BJ (cell line): ENCODE measurements around the gene PHACTR2. TPM values are rescaled to one million over a fixed set of nuclear protein-coding genes. Genes with fewer than 3 reads are reported as not detected.
A peak's percentile ranks its signal among the peaks of the same experiment; 100 is the strongest.

Experiments
- CTCF ChIA-PET: fragments of 350-600 bp; formaldehyde crosslinking; extraction: SDS; loops from one replicate; lab custom pipeline; 2021; ENCODE audit warnings: antibody characterized with exemption, inconsistent platforms; lab: Yijun Ruan, JAX
- POLR2A ChIA-PET: fragments of 300-600 bp; sonication (Branson Sonifier 250); formaldehyde crosslinking; extraction: SDS; loops from one replicate; lab custom pipeline; 2021; ENCODE audit warnings: antibody characterized with exemption; lab: Charles Lee
- DNase-seq: peaks from one replicate; pipeline ENCODE4 v3.0.0-alpha.2; 2011; ENCODE audit warnings: low read depth
- H3K27me3 ChIP-seq: 2 replicates; pipeline ENCODE4 v1.6.0; 2011; ENCODE audit warnings: low read length; ENCODE audit not compliant: control insufficient read depth, insufficient read depth
- H3K36me3 ChIP-seq: 2 replicates; pipeline ENCODE4 v1.5.1; 2011; ENCODE audit warnings: low read length; ENCODE audit not compliant: control insufficient read depth, insufficient read depth
- H3K4me3 ChIP-seq: 2 replicates; pipeline ENCODE4 v1.5.1; 2011; ENCODE audit warnings: low read depth, mild to moderate bottlenecking, control low read depth, low read length
- polyA plus RNA-seq: library from polyadenylated mRNA; depleted of rRNA; stranded (reverse); fragments of >200 nt; gene quantifications from 2 replicates; pipeline ENCODE4 v1.2.3, GENCODE V29; 2011
- TF ChIP-seq, protein P1 (sequence below): IDR thresholded peaks from 2 replicates; pipeline ENCODE4 v1.5.1; 2011; ENCODE audit warnings: low read depth, mild to moderate bottlenecking, control low read depth, inconsistent platforms, low read length, moderate library complexity; ENCODE audit not compliant: insufficient read depth

PHACTR2 gene
- polyA plus RNA-seq, 1 experiment = 26.0 TPM

- ChIA-PET POLR2A (no interaction called here), CTCF (no interaction called here)
- TF ChIP-seq, protein P1, sequence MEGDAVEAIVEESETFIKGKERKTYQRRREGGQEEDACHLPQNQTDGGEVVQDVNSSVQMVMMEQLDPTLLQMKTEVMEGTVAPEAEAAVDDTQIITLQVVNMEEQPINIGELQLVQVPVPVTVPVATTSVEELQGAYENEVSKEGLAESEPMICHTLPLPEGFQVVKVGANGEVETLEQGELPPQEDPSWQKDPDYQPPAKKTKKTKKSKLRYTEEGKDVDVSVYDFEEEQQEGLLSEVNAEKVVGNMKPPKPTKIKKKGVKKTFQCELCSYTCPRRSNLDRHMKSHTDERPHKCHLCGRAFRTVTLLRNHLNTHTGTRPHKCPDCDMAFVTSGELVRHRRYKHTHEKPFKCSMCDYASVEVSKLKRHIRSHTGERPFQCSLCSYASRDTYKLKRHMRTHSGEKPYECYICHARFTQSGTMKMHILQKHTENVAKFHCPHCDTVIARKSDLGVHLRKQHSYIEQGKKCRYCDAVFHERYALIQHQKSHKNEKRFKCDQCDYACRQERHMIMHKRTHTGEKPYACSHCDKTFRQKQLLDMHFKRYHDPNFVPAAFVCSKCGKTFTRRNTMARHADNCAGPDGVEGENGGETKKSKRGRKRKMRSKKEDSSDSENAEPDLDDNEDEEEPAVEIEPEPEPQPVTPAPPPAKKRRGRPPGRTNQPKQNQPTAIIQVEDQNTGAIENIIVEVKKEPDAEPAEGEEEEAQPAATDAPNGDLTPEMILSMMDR = no peak
Observed at GRCh38 chr6:143677577-143677890, 231 bp upstream of the PHACTR2 start.

DNA sequence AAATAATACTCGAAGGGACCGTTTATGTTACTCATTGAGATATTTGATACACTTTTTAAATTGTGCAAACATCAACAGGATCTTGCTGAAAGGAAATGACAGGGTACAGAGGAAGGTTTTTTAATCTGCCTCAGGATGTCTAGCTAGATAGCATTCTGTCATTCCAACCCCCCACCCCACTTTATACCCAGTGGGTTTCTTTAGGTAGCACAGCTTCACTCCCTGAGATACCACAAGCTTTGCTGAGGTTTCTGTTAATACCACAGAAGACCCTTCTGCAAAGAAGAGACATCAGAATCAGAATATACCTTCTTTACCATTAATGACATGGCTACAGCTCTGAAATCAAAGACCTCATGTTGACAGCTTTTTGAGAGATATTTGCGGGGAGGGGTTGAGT is 1.3 kb downstream of the PHACTR2 start:
- CTCF ChIA-PET = no interaction called here
- POLR2A ChIA-PET = interaction anchor here (0.6 to 0.7 kb wide), 2 partner anchors 8 to 10 kb away, joined by 3 to 6 read pairs; no protein-coding TSS in a partner anchor
- peak overlapping the region; percentile 88 for H3K4me3 ChIP-seq
- DNase-seq = no peak
- no peaks in the 10 kb centered on the region; the same call in 1 of the 2 replicates for H3K36me3 ChIP-seq
- H3K27me3 ChIP-seq = no peaks in the 10 kb centered on the region
- TF ChIP-seq, protein P1 = no peak

More at GRCh38 chr6:143677577-143677890, 231 bp upstream of the PHACTR2 start:
- Histone ChIP-seq H3K36me3 (no peaks in the 10 kb centered on the region; the same call in 1 of the 2 replicates), H3K27me3 (no peaks in the 10 kb centered on the region), H3K4me3 (peak overlapping the region; percentile 88)
- no peak for DNase-seq

DNA sequence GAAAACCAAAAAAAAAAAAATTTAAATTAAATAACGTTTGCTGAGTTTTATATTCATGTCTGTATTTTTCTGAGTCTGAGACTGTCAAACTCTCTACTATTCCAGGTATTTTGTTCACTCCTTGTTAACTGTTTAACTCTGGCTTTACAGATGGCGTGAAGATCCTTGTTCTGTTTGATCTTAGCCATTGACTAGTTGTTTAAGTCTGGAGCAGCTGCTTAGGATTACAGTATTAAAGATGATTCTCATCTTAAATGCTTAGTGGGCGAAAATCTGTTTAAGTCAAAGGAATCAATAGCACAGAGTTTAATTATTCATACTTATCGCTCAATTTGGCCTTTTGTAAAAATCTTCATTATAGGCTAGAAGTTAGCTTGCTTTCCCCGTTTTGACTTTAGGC is 2.4 kb downstream of the PHACTR2 start:
- DNase-seq = no peak
- TF ChIP-seq, protein P1 = no peak
- H3K36me3 ChIP-seq = no peaks in the 10 kb centered on the region; the same call in 1 of the 2 replicates
- ChIA-PET CTCF (interaction anchor here (1.3 kb wide), 1 partner anchor 9 kb away, joined by 3 read pairs; no protein-coding TSS in a partner anchor), POLR2A (interaction anchor here (0.6 kb wide), 1 partner anchor 1310 kb away, joined by 3 read pairs; no protein-coding TSS in a partner anchor)
- H3K4me3 ChIP-seq = peak overlapping the region; percentile 9; the same call in 1 of the 2 replicates
- H3K27me3 ChIP-seq = no peaks in the 10 kb centered on the region

- H3K36me3 ChIP-seq = no peaks in the 10 kb centered on the region
- H3K4me3 ChIP-seq = no peak overlapping the region
- H3K27me3 ChIP-seq = no peaks in the 10 kb centered on the region
- no peak for DNase-seq
- ChIA-PET POLR2A (no interaction called here), CTCF (no interaction called here)
- TF ChIP-seq, protein P1 = no peak
Observed at GRCh38 chr6:143682805-143683204, 5.0 kb downstream of the PHACTR2 start.

DNA sequence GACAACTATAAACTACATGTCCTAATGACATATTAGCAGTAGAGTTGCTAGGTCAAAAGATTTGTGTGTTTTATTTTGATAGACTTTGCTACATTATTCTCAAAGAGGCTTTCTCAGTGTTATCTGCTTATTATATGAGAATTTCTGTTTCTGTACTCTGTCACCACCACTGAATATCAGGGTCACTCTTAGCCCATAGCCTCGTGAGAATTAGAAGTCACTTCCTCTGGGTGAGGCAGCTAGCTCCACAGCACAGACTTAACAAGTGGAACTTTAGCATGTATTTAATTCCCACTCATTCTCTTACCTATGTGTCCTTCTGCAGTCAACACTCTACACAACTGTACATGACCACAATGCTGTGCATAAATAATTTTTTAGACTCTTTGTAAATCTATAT is 6.7 kb downstream of the PHACTR2 start:
- Histone ChIP-seq H3K36me3 (no peaks in the 10 kb centered on the region), H3K27me3 (no peaks in the 10 kb centered on the region), H3K4me3 (no peak overlapping the region)
- TF ChIP-seq, protein P1 = no peak
- ChIA-PET POLR2A (no interaction called here), CTCF (interaction anchor here (0.6 to 1.0 kb wide), 2 partner anchors 16 to 692 kb away, joined by 3 read pairs; no protein-coding TSS in a partner anchor)
- DNase-seq = no peak
